Right ventricle myocardium inferior (tissue), 1 donor: ENCODE data around the gene ZBTB8B. TPM values are rescaled to one million over a fixed set of nuclear protein-coding genes. Genes with fewer than 3 reads are reported as not detected.
"Not testable (repeated sequence)": the region's sequence is repeated elsewhere in the genome, so short reads cannot be mapped to it uniquely, and the experiment has no call there.

Source experiments
- ATAC-seq: fragments of 200-7000 bp; cut with Tn5 transposase; one replicate; pipeline ENCODE4 v1.9.1; 2020; ENCODE audit warnings: mild to moderate bottlenecking, moderate library complexity
- DNase-seq: peaks from one replicate; pipeline ENCODE4 v3.0.0; 2021; ENCODE audit errors: missing footprints
- intact Hi-C: fragments of 100-400 bp; cut with DNase I; formaldehyde crosslinking; loops from one replicate; pipeline ENCODE4 v1.11.0; 2022
- total RNA-seq: library from RNA; stranded (reverse); fragmentation: NEBNext Ultra II Directional; extraction: Animal tissue kit (Norgen Biotek cat#: 25700); gene quantifications from one replicate; pipeline ENCODE4 v1.2.1, GENCODE V29; 2021
- donor health status: DM: no; HTN: yes; CAD: no; lungs with severe emphysema.

Gene ZBTB8B
- total RNA-seq, 1 donor from 2014 or later: not detected

- DNase-seq (no peak), ATAC-seq (no peak)
- intact Hi-C loops: no loop called here
These were observed 684 bp downstream of the ZBTB8B start for GRCh38 chr1:32465578-32465933.

GRCh38 chr1:32466761-32467160 lies 1.9 kb downstream of the ZBTB8B start:
- intact Hi-C loops: no loop called here
- DNase-seq (no peak), ATAC-seq (no peak)

- no peak for DNase-seq
- intact Hi-C loops: no loop called here
- ATAC-seq: no peak
These were observed 3.9 kb downstream of the ZBTB8B start for GRCh38 chr1:32468791-32469190.

GRCh38 chr1:32470431-32470830 lies 5.6 kb downstream of the ZBTB8B start:
- DNase-seq (no peak), ATAC-seq (no peak)
- intact Hi-C loops: no loop called here

- intact Hi-C loops: no loop called here
- no peak for ATAC-seq
- DNase-seq: no peak
These were observed 6.3 kb downstream of the ZBTB8B start for GRCh38 chr1:32470991-32471694.

- DNase-seq (no peak), ATAC-seq (no peak)
- intact Hi-C loops: no loop called here
These were observed 7.0 kb downstream of the ZBTB8B start for GRCh38 chr1:32471695-32472362.

- DNase-seq, intact Hi-C loops, ATAC-seq: not testable (repeated sequence)
These were observed 8.1 kb downstream of the ZBTB8B start for GRCh38 chr1:32472966-32473365.

- DNase-seq (no peak), ATAC-seq (no peak)
- intact Hi-C loops: no loop called here
These were observed 10.1 kb downstream of the ZBTB8B start for GRCh38 chr1:32474954-32475353.

- intact Hi-C loops: no loop called here
- no peak for DNase-seq
- no peak for ATAC-seq
These were observed 15.1 kb downstream of the ZBTB8B start for GRCh38 chr1:32480003-32480402.

GRCh38 chr1:32480761-32481160 lies 15.9 kb downstream of the ZBTB8B start:
- DNase-seq (no peak), ATAC-seq (no peak)
- intact Hi-C loops: no loop called here

GRCh38 chr1:32481788-32482187 lies 16.9 kb downstream of the ZBTB8B start:
- intact Hi-C loops: not testable (repeated sequence)

GRCh38 chr1:32485554-32486255 lies 20.8 kb downstream of the ZBTB8B start:
- ATAC-seq (no peak), DNase-seq (no peak)
- intact Hi-C loops: no loop called here

More at GRCh38 chr1:32481788-32482187, 16.9 kb downstream of the ZBTB8B start:
- not testable (repeated sequence) for ATAC-seq, DNase-seq

- intact Hi-C loops: no loop called here
- ATAC-seq (no peak), DNase-seq (no peak)
These were observed 21.7 kb downstream of the ZBTB8B start for GRCh38 chr1:32486463-32487113.

GRCh38 chr1:32487182-32487581 lies 22.3 kb downstream of the ZBTB8B start:
- intact Hi-C loops: no loop called here
- DNase-seq (no peak), ATAC-seq (no peak)

GRCh38 chr1:32489774-32490454 lies 25.0 kb downstream of the ZBTB8B start:
- DNase-seq (no peak), ATAC-seq (no peak)
- intact Hi-C loops: no loop called here

- ATAC-seq: no peak
- intact Hi-C loops: no loop called here
- no peak for DNase-seq
These were observed 26.5 kb downstream of the ZBTB8B start for GRCh38 chr1:32491386-32491785.

- intact Hi-C loops: no loop called here
- DNase-seq (no peak), ATAC-seq (no peak)
These were observed 29.3 kb downstream of the ZBTB8B start for GRCh38 chr1:32494196-32494595.

GRCh38 chr1:32494711-32495337 lies 30.0 kb downstream of the ZBTB8B start:
- DNase-seq (no peak), ATAC-seq (no peak)
- intact Hi-C loops: no loop called here

- no peak for ATAC-seq
- intact Hi-C loops: no loop called here
These were observed 31.3 kb downstream of the ZBTB8B start for GRCh38 chr1:32496127-32496526.

More at GRCh38 chr1:32496127-32496526, 31.3 kb downstream of the ZBTB8B start:
- DNase-seq: no peak
